ENCODE measurements around the gene NR2C2. TPM values are rescaled to one million over a fixed set of nuclear protein-coding genes. Genes with fewer than 3 reads are reported as not detected.

NR2C2 gene
- total and polyA plus RNA-seq, 8 donors, result 5.0 to 73.6 (median 15.5) TPM

GRCh38 chr3:14907043-14907966 is 40.1 kb upstream of the NR2C2 start:
- Histone ChIP-seq H3K4me3 (no peak overlapping the region), H3K36me3 (peaks cover 0 to 6% (median 2%) of the 10 kb centered on the region in 4 donors), H3K9me3 (peaks cover 0 to 7% (median 5%) of the 10 kb centered on the region in 4 donors), H3K27me3 (no peaks in the 10 kb centered on the region), H3K4me1 (peaks cover 0 to 29% (median 25%) of the 10 kb centered on the region in 4 donors), H3K27ac (peak overlapping the region; percentile 9 to 64 (median 20))
- peak in 2 of 3 donors; percentile 16 to 44 for TF ChIP-seq POLR2AphosphoS5 (IDR thresholded peaks at IDR 0.05)
- TF ChIP-seq, protein P1, sequence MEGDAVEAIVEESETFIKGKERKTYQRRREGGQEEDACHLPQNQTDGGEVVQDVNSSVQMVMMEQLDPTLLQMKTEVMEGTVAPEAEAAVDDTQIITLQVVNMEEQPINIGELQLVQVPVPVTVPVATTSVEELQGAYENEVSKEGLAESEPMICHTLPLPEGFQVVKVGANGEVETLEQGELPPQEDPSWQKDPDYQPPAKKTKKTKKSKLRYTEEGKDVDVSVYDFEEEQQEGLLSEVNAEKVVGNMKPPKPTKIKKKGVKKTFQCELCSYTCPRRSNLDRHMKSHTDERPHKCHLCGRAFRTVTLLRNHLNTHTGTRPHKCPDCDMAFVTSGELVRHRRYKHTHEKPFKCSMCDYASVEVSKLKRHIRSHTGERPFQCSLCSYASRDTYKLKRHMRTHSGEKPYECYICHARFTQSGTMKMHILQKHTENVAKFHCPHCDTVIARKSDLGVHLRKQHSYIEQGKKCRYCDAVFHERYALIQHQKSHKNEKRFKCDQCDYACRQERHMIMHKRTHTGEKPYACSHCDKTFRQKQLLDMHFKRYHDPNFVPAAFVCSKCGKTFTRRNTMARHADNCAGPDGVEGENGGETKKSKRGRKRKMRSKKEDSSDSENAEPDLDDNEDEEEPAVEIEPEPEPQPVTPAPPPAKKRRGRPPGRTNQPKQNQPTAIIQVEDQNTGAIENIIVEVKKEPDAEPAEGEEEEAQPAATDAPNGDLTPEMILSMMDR (IDR thresholded peaks at IDR 0.05), result no peak
- 33 to 47% (median 39%) methylated on average over 12 to 18 of the region's 18 CpGs for WGBS, 5 donors
- intact Hi-C loops (cut with DNase I; ENCODE audit: low total_unique reads), result no loop called here
- peak; percentile 70 to 72 for DNase-seq

DNA sequence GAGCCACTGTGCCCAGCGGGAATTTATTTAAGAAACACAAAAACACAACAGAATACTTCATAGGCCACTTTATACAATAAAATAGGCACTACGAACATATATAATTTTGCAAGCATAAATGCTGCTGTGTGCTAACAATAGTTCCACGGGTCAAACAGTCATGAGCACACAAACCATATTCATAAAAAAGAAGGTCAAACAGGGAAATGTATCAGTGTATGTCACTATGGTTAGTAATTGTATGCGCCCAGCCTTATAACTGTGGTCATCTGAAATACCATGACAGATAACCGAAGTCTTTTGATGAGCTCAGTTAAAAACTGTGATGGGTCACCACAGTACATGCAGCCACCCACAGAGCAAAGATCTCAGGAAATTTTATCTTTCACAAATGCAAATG is 38.1 kb upstream of the NR2C2 start:
- Histone ChIP-seq H3K4me1 (peaks cover 0 to 23% (median 19%) of the 10 kb centered on the region in 4 donors), H3K9me3 (peaks cover 0 to 7% (median 5%) of the 10 kb centered on the region in 4 donors), H3K4me3 (no peak overlapping the region), H3K27me3 (peaks cover 0 to 2% (median 0%) of the 10 kb centered on the region in 3 donors), H3K27ac (no peak overlapping the region), H3K36me3 (peaks cover 0 to 6% (median 2%) of the 10 kb centered on the region in 4 donors)
- WGBS, 5 donors, result 59 to 75% (median 68%) methylated on average over 5 of the region's 5 CpGs
- no peak for DNase-seq
- intact Hi-C loops (cut with DNase I; ENCODE audit: low total_unique reads), result no loop called here
- TF ChIP-seq, protein P1 (IDR thresholded peaks at IDR 0.05), result no peak
- TF ChIP-seq POLR2A (IDR thresholded peaks at IDR 0.05) (no peak), EP300 (IDR thresholded peaks at IDR 0.05) (no peak), POLR2AphosphoS5 (IDR thresholded peaks at IDR 0.05) (no peak)

GRCh38 chr3:14911651-14912050 is 35.7 kb upstream of the NR2C2 start:
- peaks cover 0 to 22% (median 16%) of the 10 kb centered on the region in 4 donors for H3K4me1 ChIP-seq
- H3K27me3 ChIP-seq, result peaks cover 0 to 6% (median 0%) of the 10 kb centered on the region in 3 donors
- H3K27ac ChIP-seq, result no peak overlapping the region
- TF ChIP-seq POLR2AphosphoS5 (IDR thresholded peaks at IDR 0.05) (no peak), POLR2A (IDR thresholded peaks at IDR 0.05) (no peak), EP300 (IDR thresholded peaks at IDR 0.05) (no peak)
- TF ChIP-seq, protein P1 (IDR thresholded peaks at IDR 0.05), result no peak
- H3K9me3 ChIP-seq, result no peaks in the 10 kb centered on the region
- H3K4me3 ChIP-seq, result no peak overlapping the region
- 90 to 93% (median 91%) methylated on average over 11 of the region's 11 CpGs for WGBS, 5 donors
- intact Hi-C loops (cut with DNase I; ENCODE audit: low total_unique reads), result no loop called here
- H3K36me3 ChIP-seq, result peaks cover 0 to 6% (median 2%) of the 10 kb centered on the region in 4 donors
- no peak for DNase-seq

DNA sequence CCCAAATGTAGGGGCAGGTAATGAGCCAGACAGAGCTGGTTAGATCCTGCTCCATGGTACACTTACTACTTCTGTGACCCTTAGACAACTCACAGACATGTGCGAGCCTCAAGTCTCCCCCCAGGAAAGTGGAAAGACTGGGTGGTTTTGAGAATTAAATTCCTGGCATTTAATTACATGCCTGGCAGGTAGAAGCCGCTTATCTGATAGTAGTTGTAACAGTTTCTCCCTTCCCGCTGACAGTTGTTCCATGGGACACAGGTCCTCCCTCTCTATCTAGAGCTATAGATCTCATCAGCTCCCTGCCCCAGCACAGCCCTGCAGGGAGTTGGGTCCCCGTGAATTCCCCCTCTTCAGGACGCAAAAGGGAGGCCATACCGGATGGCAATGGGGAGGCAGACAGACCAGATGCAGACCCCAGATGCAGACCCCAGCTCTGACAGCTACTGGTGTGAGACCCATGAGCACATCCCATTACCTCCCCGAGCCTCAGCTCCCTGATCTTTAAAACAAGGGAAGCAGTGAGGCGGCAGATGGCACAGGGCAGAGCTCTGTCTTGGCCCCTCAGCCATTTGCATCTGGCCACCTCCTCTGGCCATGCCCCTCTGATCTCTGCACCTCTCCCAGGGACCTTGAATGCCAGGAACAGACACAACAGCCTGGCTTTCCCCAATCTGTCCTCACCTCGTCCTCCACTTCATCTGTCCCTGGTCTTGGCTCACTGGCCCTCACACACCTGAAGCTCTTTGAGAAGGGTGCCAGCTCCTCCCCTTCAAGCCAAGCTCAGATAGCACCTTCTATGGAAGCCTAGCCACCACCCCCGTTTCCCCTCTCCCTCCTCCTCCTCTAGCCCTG is 34.1 kb upstream of the NR2C2 start:
- peak in 1 of 2 donors; percentile 20 for DNase-seq
- Histone ChIP-seq H3K27me3 (peaks cover 0 to 6% (median 0%) of the 10 kb centered on the region in 3 donors), H3K4me1 (peaks cover 0 to 10% (median 2%) of the 10 kb centered on the region in 4 donors), H3K27ac (no peak overlapping the region), H3K36me3 (peaks cover 0 to 11% (median 5%) of the 10 kb centered on the region in 4 donors), H3K9me3 (no peaks in the 10 kb centered on the region), H3K4me3 (no peak overlapping the region)
- 56 to 74% (median 66%) methylated on average over 10 of the region's 10 CpGs for WGBS, 5 donors
- no peak for TF ChIP-seq POLR2A (IDR thresholded peaks at IDR 0.05)
- TF ChIP-seq, protein P1 (IDR thresholded peaks at IDR 0.05), result no peak
- no peak for TF ChIP-seq POLR2AphosphoS5 (IDR thresholded peaks at IDR 0.05)
- no peak for TF ChIP-seq EP300 (IDR thresholded peaks at IDR 0.05)
- intact Hi-C loops (cut with DNase I; ENCODE audit: low total_unique reads), result no loop called here
